OCI-LY1 (cell line): ENCODE measurements around the gene NTSR1.

ENCODE experiments used
- EZH2 ChIP-seq: fragments of 200-600 bp; sonication (generic), shearing (Covaris generic); IDR thresholded peaks from 2 replicates; pipeline ENCODE4 v1.8.0; 2017; ENCODE audit warnings: borderline replicate concordance, mixed run types, mild to moderate bottlenecking, antibody characterized with exemption, low read length, moderate library complexity, mixed read lengths
- TF ChIP-seq, protein P1 (sequence below): fragments of 200-600 bp; sonication (generic), shearing (Covaris generic); IDR thresholded peaks from 2 replicates; pipeline ENCODE4 v1.5.1; 2017; ENCODE audit warnings: mild to moderate bottlenecking, antibody characterized with exemption, low read length, moderate library complexity, mixed read lengths

DNA sequence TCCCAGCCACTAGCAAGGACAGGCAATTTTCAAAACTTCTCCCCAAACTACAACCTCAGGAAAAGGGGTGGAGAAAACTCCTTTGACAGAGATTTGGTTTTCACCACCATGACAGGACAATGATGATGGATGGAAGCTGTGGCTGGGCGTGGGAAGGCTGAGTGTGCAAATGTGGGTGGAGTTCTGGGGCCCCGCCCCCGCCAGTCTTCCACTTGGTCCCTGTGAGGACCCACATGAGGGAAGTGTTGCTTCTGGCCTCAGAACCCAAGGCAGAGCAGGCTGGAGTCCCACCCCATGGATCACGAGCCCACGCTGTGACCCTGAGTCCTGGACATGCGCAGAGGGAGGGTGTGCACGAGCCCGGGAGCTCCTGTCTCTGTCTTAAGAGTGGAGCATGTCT is 66.1 kb downstream of the NTSR1 start:
- TF ChIP-seq, protein P1, sequence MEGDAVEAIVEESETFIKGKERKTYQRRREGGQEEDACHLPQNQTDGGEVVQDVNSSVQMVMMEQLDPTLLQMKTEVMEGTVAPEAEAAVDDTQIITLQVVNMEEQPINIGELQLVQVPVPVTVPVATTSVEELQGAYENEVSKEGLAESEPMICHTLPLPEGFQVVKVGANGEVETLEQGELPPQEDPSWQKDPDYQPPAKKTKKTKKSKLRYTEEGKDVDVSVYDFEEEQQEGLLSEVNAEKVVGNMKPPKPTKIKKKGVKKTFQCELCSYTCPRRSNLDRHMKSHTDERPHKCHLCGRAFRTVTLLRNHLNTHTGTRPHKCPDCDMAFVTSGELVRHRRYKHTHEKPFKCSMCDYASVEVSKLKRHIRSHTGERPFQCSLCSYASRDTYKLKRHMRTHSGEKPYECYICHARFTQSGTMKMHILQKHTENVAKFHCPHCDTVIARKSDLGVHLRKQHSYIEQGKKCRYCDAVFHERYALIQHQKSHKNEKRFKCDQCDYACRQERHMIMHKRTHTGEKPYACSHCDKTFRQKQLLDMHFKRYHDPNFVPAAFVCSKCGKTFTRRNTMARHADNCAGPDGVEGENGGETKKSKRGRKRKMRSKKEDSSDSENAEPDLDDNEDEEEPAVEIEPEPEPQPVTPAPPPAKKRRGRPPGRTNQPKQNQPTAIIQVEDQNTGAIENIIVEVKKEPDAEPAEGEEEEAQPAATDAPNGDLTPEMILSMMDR, result no peak
- TF ChIP-seq EZH2, result no peak
